Erythroblast (primary cell): ENCODE data around the gene DNAJB12.
"Not testable (repeated sequence)": the region's sequence is repeated elsewhere in the genome, so short reads cannot be mapped to it uniquely, and the experiment has no call there.

Experiments
- DNase-seq, 2 experiments: peaks; one replicate each; lab custom pipeline; 2025; lab: John Stamatoyannopoulos, UW
- GATA1 ChIP-seq: IDR thresholded peaks from 2 replicates; pipeline ENCODE4 v1.6.1; 2011; ENCODE audit warnings: low read depth, mild to moderate bottlenecking, control low read depth, low read length, moderate library complexity
- POLR2A ChIP-seq: IDR thresholded peaks from 2 replicates; pipeline ENCODE4 v1.6.1; 2011; ENCODE audit warnings: mild to moderate bottlenecking, low read length

Gene DNAJB12

GRCh38 chr10:72331575-72332422 lies 22.9 kb downstream of the DNAJB12 start:
- TF ChIP-seq GATA1 = no peak
- peak; percentile 79 for TF ChIP-seq POLR2A
- DNase-seq = peak; percentile 68 to 81

DNA sequence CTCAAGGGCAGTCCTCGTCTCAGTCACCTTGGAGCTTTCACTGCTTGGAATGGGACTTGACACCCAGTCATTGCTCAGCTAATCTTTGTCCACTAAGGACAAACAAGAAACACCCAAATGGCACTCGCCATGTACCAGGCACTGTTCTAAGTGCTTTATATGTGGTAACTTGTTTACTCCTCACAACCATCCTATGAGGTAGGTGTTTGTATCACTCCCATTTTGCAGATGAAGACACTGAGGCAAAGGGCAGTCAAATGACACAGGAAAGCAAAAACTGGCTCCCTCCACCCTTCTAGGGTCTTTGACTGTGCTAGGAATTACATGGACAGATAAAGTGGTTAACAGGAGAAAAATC lies 24.7 kb downstream of the DNAJB12 start:
- DNase-seq = no peak
- TF ChIP-seq GATA1 (no peak), POLR2A (no peak)

DNA sequence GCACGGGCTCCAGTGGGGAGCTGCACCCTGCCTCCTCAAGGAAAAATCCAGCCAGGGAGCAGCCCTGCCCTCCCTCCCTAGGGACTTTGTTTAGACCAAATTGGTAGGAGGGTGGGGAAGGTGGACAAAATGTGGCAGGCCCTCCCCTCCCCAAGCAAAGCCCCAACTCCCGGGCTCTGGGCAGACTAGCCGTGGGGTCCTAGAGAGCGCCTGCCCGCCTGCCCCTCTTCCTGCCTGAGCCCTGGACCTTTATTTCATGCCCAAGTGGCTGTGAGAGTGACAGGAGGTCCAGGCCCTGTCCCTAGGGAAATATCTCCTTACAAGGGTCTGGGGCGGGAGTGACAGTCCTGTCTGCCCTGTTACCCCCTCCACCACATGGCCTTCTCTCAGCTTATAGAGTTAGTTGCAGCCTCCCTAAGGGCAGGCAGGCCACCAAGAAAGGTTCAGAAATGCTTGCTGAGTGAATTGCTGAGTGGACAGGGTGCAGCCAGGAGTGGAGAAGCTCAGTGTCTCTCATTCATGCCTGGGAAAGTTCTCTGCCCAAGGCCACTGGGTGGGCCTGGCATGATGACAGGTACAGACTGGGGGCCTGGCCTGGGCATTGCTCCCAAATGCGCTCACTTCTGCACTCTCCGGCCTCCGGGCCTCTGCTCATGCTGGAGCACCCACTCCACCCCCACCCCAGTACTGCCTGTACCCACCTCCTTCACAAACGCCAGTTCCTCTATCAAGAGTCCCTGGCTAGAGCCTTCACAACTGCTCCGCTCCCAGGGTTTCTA lies 25.2 kb downstream of the DNAJB12 start:
- TF ChIP-seq POLR2A (no peak), GATA1 (no peak)
- DNase-seq = no peak

- DNase-seq = no peak
- TF ChIP-seq GATA1 (no peak), POLR2A (no peak)
Measured at GRCh38 chr10:72328829-72329204, 25.9 kb downstream of the DNAJB12 start.

GRCh38 chr10:72328045-72328828 lies 26.5 kb downstream of the DNAJB12 start:
- TF ChIP-seq GATA1 = no peak
- TF ChIP-seq POLR2A = peak; percentile 12
- peak; percentile 57 to 74 for DNase-seq

DNA sequence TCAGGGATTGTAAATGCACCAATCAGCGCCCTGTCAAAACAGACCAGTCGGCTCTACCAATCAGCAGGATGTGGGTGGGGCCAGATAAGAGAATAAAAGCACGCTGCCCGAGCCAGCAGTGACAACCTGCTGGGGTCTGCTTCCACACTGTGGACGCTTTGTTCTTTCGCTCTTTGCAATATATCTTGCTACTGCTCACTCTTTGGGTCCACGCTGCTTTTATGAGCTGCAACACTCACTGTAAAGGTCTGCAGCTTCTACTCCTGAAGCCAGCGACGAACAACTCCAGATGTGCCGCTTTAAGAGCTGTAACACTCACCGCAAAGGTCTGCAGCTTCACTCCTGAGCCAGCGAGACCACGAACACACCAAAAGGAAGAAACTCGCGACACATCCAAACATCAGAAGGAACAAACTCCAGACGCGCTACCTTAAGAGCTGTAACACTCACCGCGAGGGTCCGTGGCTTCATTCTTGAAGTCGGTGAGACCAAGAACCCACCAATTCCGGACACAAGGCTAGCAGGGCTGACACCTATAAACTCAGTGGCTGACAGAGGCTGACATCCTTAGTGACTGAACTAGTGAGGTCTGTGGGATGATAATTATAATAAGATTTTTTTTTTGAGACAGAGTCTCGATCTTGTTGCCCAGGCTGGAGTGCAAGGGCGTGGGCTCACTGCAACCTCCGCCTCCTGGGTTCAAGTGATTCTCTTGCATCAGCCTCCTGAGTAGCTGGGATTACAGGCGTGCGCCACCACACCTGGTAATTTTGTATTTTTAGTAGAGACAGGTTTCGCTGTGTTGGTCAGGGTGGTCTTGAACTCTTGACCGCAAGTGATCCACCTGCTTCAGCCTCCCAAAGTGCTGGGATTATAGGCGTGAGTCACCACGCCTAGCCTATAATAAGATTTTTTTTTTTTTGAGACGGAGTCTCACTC lies 27.8 kb downstream of the DNAJB12 start:
- DNase-seq = peak; percentile 56 to 60

GRCh38 chr10:72325243-72326175 lies 29.2 kb downstream of the DNAJB12 start:
- DNase-seq = not testable (repeated sequence)

More for the DNA sequence above, 27.8 kb downstream of the DNAJB12 start:
- TF ChIP-seq POLR2A = peak; percentile 76

GRCh38 chr10:72323771-72324191 lies 30.9 kb downstream of the DNAJB12 start:
- TF ChIP-seq POLR2A = no peak
- no peak for TF ChIP-seq GATA1
- DNase-seq = no peak

- DNase-seq = no peak
- TF ChIP-seq POLR2A (no peak), GATA1 (no peak)
Measured at GRCh38 chr10:72323108-72323749, 31.5 kb downstream of the DNAJB12 start.

DNA sequence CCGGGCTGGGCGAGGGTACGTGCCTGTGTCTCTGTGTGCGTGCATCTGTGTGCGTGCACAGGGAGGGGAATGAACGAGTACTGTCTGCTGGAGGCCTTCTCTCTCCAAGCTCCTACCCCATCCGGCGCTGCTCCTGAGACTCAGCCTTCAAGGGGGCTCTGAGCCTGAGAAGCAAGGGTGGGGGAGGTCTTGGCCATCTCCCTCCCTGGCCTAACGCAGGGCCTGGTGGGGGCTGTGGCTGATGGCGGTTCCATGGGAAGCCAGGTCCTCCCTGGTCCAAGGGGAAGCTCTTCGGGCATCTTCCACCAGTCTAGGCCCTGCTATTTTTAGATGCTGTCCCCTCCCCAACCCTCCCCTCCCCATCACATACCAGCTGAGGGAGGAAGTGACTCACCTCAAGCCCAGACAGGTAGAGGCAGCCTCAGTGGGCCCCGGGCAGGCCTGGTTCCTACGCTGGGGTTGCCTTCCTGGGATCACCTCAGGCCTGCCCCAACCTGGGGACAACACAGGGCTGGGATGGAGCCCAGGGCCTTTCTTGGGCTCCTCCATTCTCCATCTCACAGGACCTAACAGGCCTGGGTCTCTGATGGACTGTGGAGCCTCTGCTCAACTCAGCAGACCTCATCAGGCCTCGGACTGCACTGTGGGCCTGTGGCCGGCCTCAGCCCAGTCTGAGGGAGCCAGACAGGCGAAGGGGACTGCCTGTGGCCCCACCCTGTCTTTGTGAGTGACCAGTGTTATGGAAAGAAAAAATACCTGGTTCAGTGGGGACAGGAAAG lies 32.2 kb downstream of the DNAJB12 start:
- DNase-seq = no peak
- TF ChIP-seq POLR2A (no peak), GATA1 (no peak)

DNA sequence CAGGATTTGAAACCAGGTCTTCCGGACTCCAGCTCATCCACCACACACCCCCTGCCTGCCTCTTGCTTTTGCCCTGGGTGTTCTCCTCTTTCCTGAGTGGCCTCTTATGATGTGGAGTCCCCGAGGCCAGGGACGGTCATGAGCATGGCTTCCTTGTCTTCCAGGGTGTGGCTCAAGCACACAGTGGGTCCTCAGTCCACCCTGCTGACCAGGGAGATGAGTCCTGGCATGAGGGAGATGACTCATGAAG lies 32.8 kb downstream of the DNAJB12 start:
- no peak for DNase-seq
- TF ChIP-seq GATA1 = no peak
- TF ChIP-seq POLR2A = no peak
